Activated naive CD8-positive, alpha-beta T cell treated with anti-CD3 and anti-CD28 coated beads for 36 hours (primary cell): ENCODE data around the gene HAGH. TPM values are rescaled to one million over a fixed set of nuclear protein-coding genes. Genes with fewer than 3 reads are reported as not detected.
"Not testable (repeated sequence)": the region's sequence is repeated elsewhere in the genome, so short reads cannot be mapped to it uniquely, and the experiment has no call there.

Experiments
- DNase-seq: peaks from one replicate; pipeline ENCODE4 v3.0.0; 2021
- H3K27ac Mint-ChIP-seq: one replicate; pipeline ENCODE4 v1.8.0; 2022; ENCODE audit warnings: mild to moderate bottlenecking, moderate library complexity, mixed read lengths
- H3K27me3 Mint-ChIP-seq: one replicate; pipeline ENCODE4 v1.8.0; 2022; ENCODE audit warnings: mild to moderate bottlenecking, mixed read lengths
- H3K36me3 Mint-ChIP-seq: one replicate; pipeline ENCODE4 v1.8.0; 2021; ENCODE audit warnings: mild to moderate bottlenecking, mixed read lengths
- H3K4me1 Mint-ChIP-seq: one replicate; pipeline ENCODE4 v1.8.0; 2021; ENCODE audit warnings: mixed read lengths
- H3K4me3 Mint-ChIP-seq: one replicate; pipeline ENCODE4 v1.8.0; 2022; ENCODE audit warnings: mild to moderate bottlenecking, moderate library complexity, mixed read lengths
- H3K9me3 Mint-ChIP-seq: one replicate; pipeline ENCODE4 v1.8.0; 2022; ENCODE audit warnings: mixed read lengths
- total RNA-seq, 2 experiments: library from RNA; stranded (reverse); gene quantifications; one replicate each; pipeline ENCODE4 v1.2.3, GENCODE V29; 2021

The HAGH gene
- total RNA-seq, 2 experiments from 2014 or later, result 22.6 to 23.9 TPM

DNA sequence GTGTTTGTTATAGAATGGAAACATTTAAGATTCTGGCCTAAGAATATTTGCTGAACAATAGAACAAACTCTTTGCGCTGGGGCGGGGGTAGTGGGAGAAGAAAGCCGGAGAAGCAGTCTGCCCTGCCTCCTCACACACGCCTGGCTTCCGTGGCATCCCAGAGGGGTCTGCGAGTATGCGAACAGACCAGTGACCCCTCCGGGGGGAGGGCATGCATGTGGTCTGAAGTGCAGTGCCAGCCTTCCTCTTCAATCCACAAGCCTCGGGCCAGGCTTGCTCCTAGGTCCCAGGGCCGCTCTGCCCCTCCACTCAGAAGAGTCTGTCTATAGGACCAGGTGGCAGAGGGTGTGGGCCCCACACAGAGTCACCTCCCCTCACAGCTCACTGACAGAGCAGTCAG is 19.0 kb downstream of the HAGH start:
- Mint-ChIP-seq H3K27me3 (no peaks in the 10 kb centered on the region), H3K4me1 (peaks cover 4% of the 10 kb centered on the region), H3K4me3 (no peak overlapping the region), H3K27ac (no peak overlapping the region), H3K9me3 (no peaks in the 10 kb centered on the region), H3K36me3 (peaks cover 17% of the 10 kb centered on the region)
- DNase-seq, result no peak

- Mint-ChIP-seq H3K9me3 (peaks cover 9% of the 10 kb centered on the region), H3K27ac (no peak overlapping the region), H3K4me1 (no peaks in the 10 kb centered on the region), H3K27me3 (no peaks in the 10 kb centered on the region), H3K36me3 (peaks cover 7% of the 10 kb centered on the region), H3K4me3 (no peak overlapping the region)
- no peak for DNase-seq
These were observed 25.9 kb downstream of the HAGH start for GRCh38 chr16:1800701-1801100.

- H3K9me3 Mint-ChIP-seq, H3K27me3 Mint-ChIP-seq, H3K27ac Mint-ChIP-seq, H3K36me3 Mint-ChIP-seq, H3K4me1 Mint-ChIP-seq, DNase-seq, H3K4me3 Mint-ChIP-seq: not testable (repeated sequence)
These were observed 27.4 kb downstream of the HAGH start for GRCh38 chr16:1799263-1799662.

DNA sequence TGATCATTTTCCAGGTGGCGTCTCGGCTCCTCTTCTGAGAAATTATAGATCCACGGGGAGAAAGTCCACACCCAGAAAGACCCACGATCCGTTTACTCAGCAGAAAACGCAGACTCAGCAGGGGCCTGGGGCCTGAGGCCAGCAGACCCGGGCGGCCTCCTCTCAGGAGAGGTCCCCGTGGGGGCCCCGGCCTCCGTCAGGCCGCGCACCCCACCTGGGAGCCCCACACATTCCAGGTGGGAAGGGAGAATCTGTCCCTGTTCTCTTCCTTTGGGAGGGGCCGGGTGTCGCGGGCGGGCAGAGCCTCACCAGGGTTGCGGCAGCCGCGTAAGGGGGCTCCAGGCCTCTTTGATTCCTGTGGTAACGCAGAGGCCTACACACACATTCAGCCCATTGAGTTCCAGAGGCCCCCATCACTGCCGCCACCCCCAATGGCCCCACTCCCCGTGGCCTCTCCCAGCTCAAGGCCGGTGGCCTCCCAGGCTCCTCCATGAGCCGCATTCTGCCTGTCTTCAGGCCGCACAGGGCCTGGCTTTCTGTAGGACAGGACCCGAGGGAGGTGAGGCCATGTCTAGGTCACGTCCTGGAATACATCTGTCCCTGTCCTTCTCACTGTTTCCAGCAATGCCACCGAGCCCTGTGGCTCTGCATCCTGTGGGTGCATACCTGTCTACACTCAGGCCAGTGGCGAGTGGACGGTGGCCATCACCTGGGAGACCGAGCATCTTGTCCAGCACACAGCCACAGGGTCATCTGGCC is 31.5 kb downstream of the HAGH start:
- H3K4me3 Mint-ChIP-seq, result no peak overlapping the region
- H3K9me3 Mint-ChIP-seq, result peaks cover 9% of the 10 kb centered on the region
- no peaks in the 10 kb centered on the region for H3K27me3 Mint-ChIP-seq
- H3K4me1 Mint-ChIP-seq, result no peaks in the 10 kb centered on the region
- no peak overlapping the region for H3K27ac Mint-ChIP-seq
- H3K36me3 Mint-ChIP-seq, result peaks cover 5% of the 10 kb centered on the region
- DNase-seq, result no peak

- Mint-ChIP-seq H3K36me3 (peaks cover 5% of the 10 kb centered on the region), H3K27me3 (no peaks in the 10 kb centered on the region), H3K9me3 (peaks cover 7% of the 10 kb centered on the region), H3K4me1 (no peaks in the 10 kb centered on the region), H3K27ac (no peak overlapping the region), H3K4me3 (no peak overlapping the region)
- DNase-seq, result no peak
These were observed 32.3 kb downstream of the HAGH start for GRCh38 chr16:1794221-1794871.

GRCh38 chr16:1793578-1794220 is 32.9 kb downstream of the HAGH start, which contains the start of gene IGFALS:
TSS of gene IGFALS (minus strand) at chr16:1793705. CDS start at chr16:1793652, 53 bp downstream.
- H3K4me3 Mint-ChIP-seq, result no peak within 1 kb of the TSS
- peaks cover 5% of the 10 kb centered on the region for H3K36me3 Mint-ChIP-seq
- H3K9me3 Mint-ChIP-seq, result peaks cover 5% of the 10 kb centered on the region
- H3K27ac Mint-ChIP-seq, result no peak within 1 kb of the TSS
- no peak for DNase-seq
- H3K27me3 Mint-ChIP-seq, result no peaks in the 10 kb centered on the region
- H3K4me1 Mint-ChIP-seq, result no peaks in the 10 kb centered on the region

GRCh38 chr16:1792836-1793577 is 33.6 kb downstream of the HAGH start:
- Mint-ChIP-seq H3K36me3 (peaks cover 5% of the 10 kb centered on the region), H3K4me1 (no peaks in the 10 kb centered on the region), H3K4me3 (no peak overlapping the region), H3K9me3 (peaks cover 5% of the 10 kb centered on the region), H3K27me3 (no peaks in the 10 kb centered on the region), H3K27ac (no peak overlapping the region)
- no peak for DNase-seq

DNA sequence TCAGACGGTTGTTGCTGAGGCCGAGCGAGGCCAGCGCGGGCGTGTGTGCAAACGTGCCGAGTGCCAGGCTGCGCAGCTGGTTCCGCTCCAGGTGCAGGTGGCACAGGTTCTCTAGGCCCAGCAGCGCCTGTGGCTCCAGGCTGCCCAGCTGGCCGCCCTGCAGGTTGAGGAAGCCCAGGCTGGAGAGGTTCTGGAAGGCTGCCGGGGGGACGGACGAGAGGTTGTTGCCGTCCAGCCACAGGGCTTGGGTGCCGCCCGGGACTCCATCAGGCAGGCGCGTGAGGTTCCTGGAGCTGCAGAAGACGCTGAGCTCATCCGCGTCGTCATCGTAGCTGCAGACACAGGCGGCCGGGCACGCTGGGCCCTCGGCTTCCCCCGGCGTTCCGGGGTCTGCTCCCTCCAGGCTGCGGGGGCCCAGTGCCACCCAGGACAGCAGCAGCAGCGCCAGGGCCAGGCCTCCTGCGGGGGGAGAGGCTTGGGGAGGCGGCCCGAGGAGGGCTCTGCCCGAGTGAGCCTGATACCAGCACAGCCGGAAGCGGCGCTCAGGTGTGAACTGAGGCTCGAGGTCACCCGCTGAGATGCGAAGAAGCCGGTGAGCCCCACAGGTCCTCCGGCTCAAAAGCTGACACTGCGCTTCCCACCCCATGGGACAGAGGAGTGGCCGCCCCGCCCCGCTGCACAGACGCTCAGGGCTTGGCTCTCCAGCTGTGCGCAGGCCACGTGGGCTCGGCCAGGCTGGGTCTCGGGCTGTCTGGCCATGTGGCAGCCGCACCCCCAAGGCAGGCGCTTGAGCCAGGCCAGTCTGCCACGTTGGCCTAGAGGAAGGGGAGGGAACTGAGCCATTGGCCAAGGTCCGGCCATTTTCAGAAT is 34.4 kb downstream of the HAGH start:
- no peak overlapping the region for H3K4me3 Mint-ChIP-seq
- no peak overlapping the region for H3K27ac Mint-ChIP-seq

GRCh38 chr16:1791256-1791942 is 35.2 kb downstream of the HAGH start:
- H3K36me3 Mint-ChIP-seq, result peaks cover 2% of the 10 kb centered on the region
- no peak for DNase-seq
- no peaks in the 10 kb centered on the region for H3K9me3 Mint-ChIP-seq
- H3K4me3 Mint-ChIP-seq, result no peak overlapping the region
- H3K27me3 Mint-ChIP-seq, result no peaks in the 10 kb centered on the region
- no peaks in the 10 kb centered on the region for H3K4me1 Mint-ChIP-seq
- H3K27ac Mint-ChIP-seq, result no peak overlapping the region

More for the DNA sequence above, 34.4 kb downstream of the HAGH start:
- no peaks in the 10 kb centered on the region for H3K4me1 Mint-ChIP-seq
- no peaks in the 10 kb centered on the region for H3K27me3 Mint-ChIP-seq
- peaks cover 4% of the 10 kb centered on the region for H3K36me3 Mint-ChIP-seq
- DNase-seq, result no peak
- peaks cover 1% of the 10 kb centered on the region for H3K9me3 Mint-ChIP-seq

DNA sequence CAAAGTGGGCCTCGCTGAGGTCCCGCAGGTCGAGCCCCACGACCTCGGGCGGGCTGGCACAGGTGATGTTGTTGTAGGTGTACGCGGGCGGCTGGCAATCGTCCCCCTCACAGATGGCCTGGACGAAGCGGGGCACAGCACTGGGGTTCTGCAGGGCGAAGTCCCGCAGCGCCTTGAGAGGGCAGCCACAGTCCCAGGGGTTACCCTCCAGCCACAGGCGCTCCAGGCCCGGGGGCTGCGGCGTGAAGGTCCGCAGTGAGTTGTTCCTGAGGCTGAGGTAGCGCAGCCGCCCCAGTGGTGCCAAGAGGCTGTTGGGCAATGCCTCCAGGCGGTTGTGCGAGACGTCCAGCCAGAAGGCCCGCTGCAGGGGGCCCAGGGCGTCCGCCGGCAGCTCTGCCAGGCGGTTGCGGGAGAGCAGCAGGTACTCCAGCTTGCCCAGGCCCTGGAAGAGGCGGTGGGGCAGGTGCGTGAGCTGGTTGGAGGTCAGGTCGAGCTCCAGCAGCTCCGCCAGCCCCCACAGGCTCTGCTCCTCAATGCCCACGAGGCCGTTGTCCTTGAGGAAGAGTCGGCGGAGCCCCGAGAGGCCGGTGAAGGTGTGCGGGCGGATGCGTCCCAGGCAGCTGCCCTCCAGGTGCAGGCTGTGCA is 35.9 kb downstream of the HAGH start:
- H3K36me3 Mint-ChIP-seq, result peaks cover 2% of the 10 kb centered on the region
- DNase-seq, result no peak
- H3K9me3 Mint-ChIP-seq, result no peaks in the 10 kb centered on the region
- H3K27me3 Mint-ChIP-seq, result no peaks in the 10 kb centered on the region
- no peak overlapping the region for H3K27ac Mint-ChIP-seq
- no peak overlapping the region for H3K4me3 Mint-ChIP-seq
- peaks cover under 1% of the 10 kb centered on the region for H3K4me1 Mint-ChIP-seq

DNA sequence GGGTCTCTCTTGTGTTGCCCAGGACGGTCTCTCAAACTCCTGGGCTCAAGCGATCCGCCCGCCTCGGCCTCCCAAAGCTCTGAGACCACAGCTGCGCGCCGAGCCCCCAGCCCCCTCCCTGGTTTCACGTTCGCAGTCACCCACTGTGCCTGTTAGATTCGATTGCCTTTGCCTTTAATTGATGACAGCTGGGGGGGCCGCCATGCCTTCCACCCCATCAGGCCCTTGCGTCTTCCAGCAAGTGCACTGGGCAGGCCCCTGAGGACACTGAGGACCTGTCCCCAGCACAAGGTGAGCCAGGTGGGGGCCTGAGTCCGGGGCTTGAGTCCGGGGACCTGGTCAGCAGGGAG is 36.4 kb downstream of the HAGH start:
- no peak for DNase-seq
- H3K4me1 Mint-ChIP-seq, result peaks cover 3% of the 10 kb centered on the region
- no peaks in the 10 kb centered on the region for H3K27me3 Mint-ChIP-seq
- H3K36me3 Mint-ChIP-seq, result peaks cover 2% of the 10 kb centered on the region
- no peaks in the 10 kb centered on the region for H3K9me3 Mint-ChIP-seq
- H3K4me3 Mint-ChIP-seq, result no peak overlapping the region
- H3K27ac Mint-ChIP-seq, result no peak overlapping the region

GRCh38 chr16:1789643-1790045 is 37.0 kb downstream of the HAGH start:
- Mint-ChIP-seq H3K36me3 (peaks cover 2% of the 10 kb centered on the region), H3K27ac (no peak overlapping the region), H3K27me3 (no peaks in the 10 kb centered on the region), H3K4me1 (peaks cover 5% of the 10 kb centered on the region), H3K9me3 (no peaks in the 10 kb centered on the region), H3K4me3 (no peak overlapping the region)
- no peak for DNase-seq

- no peak overlapping the region for H3K27ac Mint-ChIP-seq
- H3K9me3 Mint-ChIP-seq, result no peaks in the 10 kb centered on the region
- H3K4me3 Mint-ChIP-seq, result no peak overlapping the region
- peaks cover 6% of the 10 kb centered on the region for H3K36me3 Mint-ChIP-seq
- DNase-seq, result no peak
- H3K27me3 Mint-ChIP-seq, result no peaks in the 10 kb centered on the region
- H3K4me1 Mint-ChIP-seq, result peaks cover 7% of the 10 kb centered on the region
These were observed 37.9 kb downstream of the HAGH start for GRCh38 chr16:1788708-1789100.
